OCI-LY3 (cell line): ENCODE measurements around the gene RGS6.
"Not testable (repeated sequence)": the region's sequence is repeated elsewhere in the genome, so short reads cannot be mapped to it uniquely, and the experiment has no call there.

ENCODE experiments used
- H2AFZ ChIP-seq: fragments of 200-600, 300-600 bp; shearing (Covaris generic); 2 replicates; pipeline ENCODE4 v1.6.0; 2014; ENCODE audit warnings: antibody characterized with exemption, low read depth, low read length
- H3K27ac ChIP-seq: fragments of 200-600, 300-600 bp; sonication (generic); 2 replicates; pipeline ENCODE4 v1.5.1; 2014; ENCODE audit warnings: mild to moderate bottlenecking, low read length, moderate library complexity, mixed read lengths
- H3K27me3 ChIP-seq: fragments of 200-600, 300-600 bp; sonication (generic); 2 replicates; pipeline ENCODE4 v1.6.1; 2014; ENCODE audit warnings: low read depth, low read length, mixed read lengths
- H3K36me3 ChIP-seq: fragments of 200-600, 300-600 bp; sonication (generic); replicated peaks from 2 replicates; pipeline ENCODE3; 2014; ENCODE audit warnings: low read depth, low read length, mixed read lengths
- H3K4me1 ChIP-seq: fragments of 300-600, 200-600 bp; sonication (generic); 2 replicates; pipeline ENCODE4 v1.6.1; 2014; ENCODE audit warnings: low read length, mixed read lengths
- H3K4me2 ChIP-seq: fragments of 200-600, 300-600 bp; sonication (generic); 2 replicates; pipeline ENCODE4 v1.6.1; 2014; ENCODE audit warnings: low read length, mixed read lengths
- H3K4me3 ChIP-seq: fragments of 300-600, 200-600 bp; sonication (generic); 2 replicates; pipeline ENCODE4 v1.5.1; 2014; ENCODE audit warnings: antibody characterized with exemption, mild to moderate bottlenecking, low read length, moderate library complexity
- H3K79me2 ChIP-seq: fragments of 300-600, 200-600 bp; shearing (Covaris generic); 2 replicates; pipeline ENCODE4 v1.6.1; 2014; ENCODE audit warnings: mild to moderate bottlenecking, low read length, mixed read lengths
- H3K9ac ChIP-seq: fragments of 300-600, 200-600 bp; shearing (Covaris generic); 2 replicates; pipeline ENCODE4 v1.6.0; 2014; ENCODE audit warnings: mild to moderate bottlenecking, low read length, moderate library complexity
- H3K9me3 ChIP-seq: fragments of 200-600, 300-600 bp; shearing (Covaris generic); 2 replicates; pipeline ENCODE4 v1.6.1; 2014; ENCODE audit warnings: low read length, mixed read lengths; ENCODE audit not compliant: insufficient read depth
- H4K20me1 ChIP-seq: fragments of 200-600, 300-600 bp; sonication (generic); 2 replicates; pipeline ENCODE4 v1.6.1; 2016; ENCODE audit warnings: low read length, mixed read lengths; ENCODE audit not compliant: insufficient read depth
- CTCF ChIP-seq: fragments of 200-600, 300-600 bp; sonication (generic); IDR thresholded peaks from 2 replicates; pipeline ENCODE4 v1.5.1; 2014; ENCODE audit warnings: antibody characterized with exemption, low read length, low read depth
- EZH2phosphoT487 ChIP-seq: fragments of 200-600 bp; shearing (Covaris generic); IDR thresholded peaks from 2 replicates; pipeline ENCODE4 v1.6.1; 2018; ENCODE audit warnings: antibody characterized with exemption, mixed run types, low read depth

The RGS6 gene

GRCh38 chr14:71932229-71932981 is at the start of gene RGS6:
TSS of gene RGS6 (plus strand) at chr14:71932429.
- Histone ChIP-seq H3K27ac (no peak within 1 kb of the TSS), H3K9me3 (no peaks in the 10 kb centered on the region), H3K9ac (no peak within 1 kb of the TSS), H3K4me3 (no peak within 1 kb of the TSS), H4K20me1 (no peaks in the 10 kb centered on the region), H3K4me2 (no peak within 1 kb of the TSS), H3K4me1 (no peaks in the 10 kb centered on the region), H3K36me3 (no peaks in the 10 kb centered on the region), H2AFZ (no peak within 1 kb of the TSS), H3K27me3 (no peaks in the 10 kb centered on the region), H3K79me2 (no peaks in the 10 kb centered on the region)
- TF ChIP-seq EZH2phosphoT487 (no peak), CTCF (no peak)

GRCh38 chr14:71883094-71883493 is 49.1 kb upstream of the RGS6 start:
- Histone ChIP-seq H2AFZ (no peak overlapping the region), H3K27me3 (peaks cover 8% of the 10 kb centered on the region; the same call in 1 of the 2 replicates), H3K4me3 (no peak overlapping the region), H3K79me2 (no peaks in the 10 kb centered on the region), H3K4me1 (peaks cover 17% of the 10 kb centered on the region), H3K4me2 (peak overlapping the region; percentile 7), H3K36me3 (no peaks in the 10 kb centered on the region), H4K20me1 (no peaks in the 10 kb centered on the region), H3K27ac (no peak overlapping the region), H3K9me3 (no peaks in the 10 kb centered on the region), H3K9ac (no peak overlapping the region)
- TF ChIP-seq EZH2phosphoT487 (no peak), CTCF (no peak)

GRCh38 chr14:71885301-71885700 is 46.9 kb upstream of the RGS6 start:
- TF ChIP-seq EZH2phosphoT487: no peak
- no peak for TF ChIP-seq CTCF
- H3K27me3 ChIP-seq: peaks cover 8% of the 10 kb centered on the region; the same call in 1 of the 2 replicates
- no peaks in the 10 kb centered on the region for H3K9me3 ChIP-seq
- H3K27ac ChIP-seq: no peak overlapping the region
- no peaks in the 10 kb centered on the region for H3K36me3 ChIP-seq
- H3K79me2 ChIP-seq: no peaks in the 10 kb centered on the region
- no peak overlapping the region for H3K4me2 ChIP-seq
- no peak overlapping the region for H2AFZ ChIP-seq
- H3K9ac ChIP-seq: no peak overlapping the region
- peaks cover 17% of the 10 kb centered on the region for H3K4me1 ChIP-seq
- no peak overlapping the region for H3K4me3 ChIP-seq
- H4K20me1 ChIP-seq: no peaks in the 10 kb centered on the region

- not testable (repeated sequence) for H3K79me2 ChIP-seq
These were observed 44.4 kb upstream of the RGS6 start for GRCh38 chr14:71887802-71888201.

More at GRCh38 chr14:71887802-71888201, 44.4 kb upstream of the RGS6 start:
- not testable (repeated sequence) for H3K27ac ChIP-seq, H3K4me3 ChIP-seq, H2AFZ ChIP-seq, H3K9ac ChIP-seq, H3K4me2 ChIP-seq, H4K20me1 ChIP-seq, H3K9me3 ChIP-seq, H3K36me3 ChIP-seq
- peaks cover 12% of the 10 kb centered on the region for H3K4me1 ChIP-seq
- peaks cover 10% of the 10 kb centered on the region; the same call in 1 of the 2 replicates for H3K27me3 ChIP-seq
